ENCODE results near the gene SH3RF3. TPM values are rescaled to one million over a fixed set of nuclear protein-coding genes. Genes with fewer than 3 reads are reported as not detected.

SH3RF3 gene
- total RNA-seq, 1 donor from 2014 or later, result 12.3 TPM

GRCh38 chr2:109353806-109354745 lies 225.1 kb downstream of the SH3RF3 start:
- DNase-seq, result no peak

- DNase-seq, result no peak
Observed at GRCh38 chr2:109355192-109355843, 226.3 kb downstream of the SH3RF3 start.

GRCh38 chr2:109356324-109357035 lies 227.5 kb downstream of the SH3RF3 start:
- no peak for DNase-seq

GRCh38 chr2:109364217-109364616 lies 235.2 kb downstream of the SH3RF3 start:
- no peak for DNase-seq

- DNase-seq, result no peak
Observed at GRCh38 chr2:109365131-109365530, 236.1 kb downstream of the SH3RF3 start.

GRCh38 chr2:109367683-109368082 lies 238.7 kb downstream of the SH3RF3 start:
- DNase-seq, result no peak

GRCh38 chr2:109368798-109369197 lies 239.8 kb downstream of the SH3RF3 start:
- no peak for DNase-seq

GRCh38 chr2:109369671-109370191 lies 240.7 kb downstream of the SH3RF3 start:
- no peak for DNase-seq

GRCh38 chr2:109370399-109371035 lies 241.5 kb downstream of the SH3RF3 start:
- no peak for DNase-seq

- DNase-seq, result no peak
Observed at GRCh38 chr2:109371481-109372170, 242.6 kb downstream of the SH3RF3 start.

- DNase-seq, result no peak
Observed at GRCh38 chr2:109372171-109372568, 243.2 kb downstream of the SH3RF3 start.

- no peak for DNase-seq
Observed at GRCh38 chr2:109372614-109373013, 243.6 kb downstream of the SH3RF3 start.

GRCh38 chr2:109373791-109374547 lies 245.0 kb downstream of the SH3RF3 start:
- no peak for DNase-seq

- DNase-seq, result no peak
Observed at GRCh38 chr2:109374548-109375130, 245.6 kb downstream of the SH3RF3 start.

GRCh38 chr2:109375131-109375561 lies 246.1 kb downstream of the SH3RF3 start:
- DNase-seq, result no peak

GRCh38 chr2:109375656-109376055 lies 246.7 kb downstream of the SH3RF3 start:
- DNase-seq, result no peak

- DNase-seq, result no peak
Observed at GRCh38 chr2:109376115-109376514, 247.1 kb downstream of the SH3RF3 start.

- no peak for DNase-seq
Observed at GRCh38 chr2:109376796-109377495, 247.9 kb downstream of the SH3RF3 start.

GRCh38 chr2:109377976-109378375 lies 249.0 kb downstream of the SH3RF3 start:
- DNase-seq, result no peak

GRCh38 chr2:109378682-109379081 lies 249.7 kb downstream of the SH3RF3 start:
- DNase-seq, result no peak

Data from occipital lobe (tissue), 2 donors.